Uterus (tissue), 2 donors: ENCODE data around the gene PLCH2.

Experiments
- POLR2A ChIP-seq, 2 donors: fragments of 450-650 bp; IDR thresholded peaks; one replicate each; pipeline ENCODE4 v1.6.1; 2016; ENCODE audit warnings: antibody characterized with exemption in 2 of 2, mild to moderate bottlenecking in 1 of 2, moderate library complexity in 1 of 2
- TF ChIP-seq, protein P1 (sequence below), 4 experiments: fragments of 200-600 bp in 2 of 4; fragments of 450-650 bp in 2 of 4; sonication (generic) in 2 of 4; IDR thresholded peaks; one replicate each; pipeline ENCODE4 v1.5.1; 2016 to 2019; ENCODE audit warnings: antibody characterized with exemption in 4 of 4, mild to moderate bottlenecking in 2 of 4, moderate library complexity in 1 of 4

- TF ChIP-seq POLR2A (IDR thresholded peaks at IDR 0.05): no peak
- TF ChIP-seq, protein P1, sequence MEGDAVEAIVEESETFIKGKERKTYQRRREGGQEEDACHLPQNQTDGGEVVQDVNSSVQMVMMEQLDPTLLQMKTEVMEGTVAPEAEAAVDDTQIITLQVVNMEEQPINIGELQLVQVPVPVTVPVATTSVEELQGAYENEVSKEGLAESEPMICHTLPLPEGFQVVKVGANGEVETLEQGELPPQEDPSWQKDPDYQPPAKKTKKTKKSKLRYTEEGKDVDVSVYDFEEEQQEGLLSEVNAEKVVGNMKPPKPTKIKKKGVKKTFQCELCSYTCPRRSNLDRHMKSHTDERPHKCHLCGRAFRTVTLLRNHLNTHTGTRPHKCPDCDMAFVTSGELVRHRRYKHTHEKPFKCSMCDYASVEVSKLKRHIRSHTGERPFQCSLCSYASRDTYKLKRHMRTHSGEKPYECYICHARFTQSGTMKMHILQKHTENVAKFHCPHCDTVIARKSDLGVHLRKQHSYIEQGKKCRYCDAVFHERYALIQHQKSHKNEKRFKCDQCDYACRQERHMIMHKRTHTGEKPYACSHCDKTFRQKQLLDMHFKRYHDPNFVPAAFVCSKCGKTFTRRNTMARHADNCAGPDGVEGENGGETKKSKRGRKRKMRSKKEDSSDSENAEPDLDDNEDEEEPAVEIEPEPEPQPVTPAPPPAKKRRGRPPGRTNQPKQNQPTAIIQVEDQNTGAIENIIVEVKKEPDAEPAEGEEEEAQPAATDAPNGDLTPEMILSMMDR (IDR thresholded peaks at IDR 0.05): no peak
Measured at GRCh38 chr1:2474104-2474844, 1.8 kb upstream of the PLCH2 start.
